Vagina (tissue), 2 donors: ENCODE results near the gene MIEN1. TPM values are rescaled to one million over a fixed set of nuclear protein-coding genes. Genes with fewer than 3 reads are reported as not detected.
"Not testable (repeated sequence)": the region's sequence is repeated elsewhere in the genome, so short reads cannot be mapped to it uniquely, and the experiment has no call there.

Experiments used
- DNase-seq, 2 donors: peaks; one replicate each; pipeline ENCODE4 v3.0.0-alpha.2; 2017; ENCODE audit errors: extremely low spot score in 2 of 2
- H3K27ac ChIP-seq: fragments of 200-600 bp; sonication (generic); one replicate; pipeline ENCODE4 v1.5.1; 2019
- H3K27me3 ChIP-seq: fragments of 200-600 bp; sonication (generic); one replicate; pipeline ENCODE4 v1.5.1; 2019
- H3K36me3 ChIP-seq, 2 donors: fragments of 200-600 bp; sonication (generic); one replicate each; pipeline ENCODE4 v1.5.1; 2017 to 2019
- H3K4me1 ChIP-seq: fragments of 200-600 bp; sonication (generic); one replicate; pipeline ENCODE4 v1.5.1; 2019
- H3K4me3 ChIP-seq, 2 donors: fragments of 200-600 bp; sonication (generic); 1 replicate in 1 of 2; 2 replicates in 1 of 2; pipeline ENCODE4 v1.5.1; 2016 to 2019
- H3K9me3 ChIP-seq: fragments of 200-600 bp; sonication (generic); one replicate; pipeline ENCODE4 v1.5.1; 2019
- POLR2A ChIP-seq, 2 donors: fragments of 450-650 bp; IDR thresholded peaks; one replicate each; pipeline ENCODE4 v1.6.1; 2017; ENCODE audit warnings: antibody characterized with exemption in 2 of 2, mild to moderate bottlenecking in 2 of 2, moderate library complexity in 2 of 2
- POLR2AphosphoS5 ChIP-seq, 2 donors: sonication (generic); formaldehyde crosslinking; IDR thresholded peaks; one replicate each; pipeline ENCODE4 v1.9.0; 2017; ENCODE audit warnings: antibody characterized with exemption in 2 of 2, mild to moderate bottlenecking in 2 of 2, low read depth in 1 of 2; ENCODE audit not compliant: insufficient read depth in 1 of 2
- intact Hi-C: fragments of 100-400 bp; cut with DNase I; formaldehyde crosslinking; loops from one replicate; pipeline ENCODE4 v1.15.1; 2023
- total RNA-seq: library from RNA; depleted of rRNA; stranded (reverse); fragments of >200 nt; gene quantifications from one replicate; pipeline ENCODE4 v1.2.3, GENCODE V29; 2016
- TF ChIP-seq, protein P1 (sequence below), 3 experiments: fragments of 450-650 bp in 2 of 3; fragments of 200-600 bp in 1 of 3; sonication (generic) in 1 of 3; IDR thresholded peaks; one replicate each; pipeline ENCODE4 v1.5.1; 2017 to 2019; ENCODE audit warnings: antibody characterized with exemption in 3 of 3, mild to moderate bottlenecking in 2 of 3, moderate library complexity in 2 of 3

The MIEN1 gene
- total RNA-seq, 1 donor from 2014 or later = 74.2 TPM

DNA sequence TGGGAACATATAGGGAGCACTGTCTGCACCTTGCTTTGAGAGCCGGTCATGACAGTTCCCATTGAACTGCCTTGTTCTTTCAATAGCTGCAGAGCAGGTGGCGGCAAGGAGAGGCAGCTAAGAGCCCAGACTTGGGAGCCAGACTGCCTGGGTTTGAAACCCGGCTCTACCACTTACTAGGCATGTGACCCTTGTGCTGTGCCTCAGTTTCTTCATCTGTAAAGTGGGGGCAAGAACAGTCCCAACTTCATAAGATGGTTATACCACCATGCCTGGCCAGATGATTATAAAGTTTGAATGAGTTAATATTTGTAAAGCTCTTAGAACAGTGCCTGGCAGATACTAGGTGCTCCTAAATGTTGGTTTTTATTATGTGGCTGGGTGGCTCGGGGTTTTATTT lies 16.1 kb downstream of the MIEN1 start:
- Histone ChIP-seq H3K9me3 (no peaks in the 10 kb centered on the region), H3K27me3 (no peaks in the 10 kb centered on the region), H3K4me1 (peaks cover 13% of the 10 kb centered on the region), H3K36me3 (peaks cover 0 to 65% of the 10 kb centered on the region in 2 donors), H3K4me3 (no peak overlapping the region), H3K27ac (no peak overlapping the region)
- intact Hi-C loops = no loop called here
- TF ChIP-seq, protein P1, sequence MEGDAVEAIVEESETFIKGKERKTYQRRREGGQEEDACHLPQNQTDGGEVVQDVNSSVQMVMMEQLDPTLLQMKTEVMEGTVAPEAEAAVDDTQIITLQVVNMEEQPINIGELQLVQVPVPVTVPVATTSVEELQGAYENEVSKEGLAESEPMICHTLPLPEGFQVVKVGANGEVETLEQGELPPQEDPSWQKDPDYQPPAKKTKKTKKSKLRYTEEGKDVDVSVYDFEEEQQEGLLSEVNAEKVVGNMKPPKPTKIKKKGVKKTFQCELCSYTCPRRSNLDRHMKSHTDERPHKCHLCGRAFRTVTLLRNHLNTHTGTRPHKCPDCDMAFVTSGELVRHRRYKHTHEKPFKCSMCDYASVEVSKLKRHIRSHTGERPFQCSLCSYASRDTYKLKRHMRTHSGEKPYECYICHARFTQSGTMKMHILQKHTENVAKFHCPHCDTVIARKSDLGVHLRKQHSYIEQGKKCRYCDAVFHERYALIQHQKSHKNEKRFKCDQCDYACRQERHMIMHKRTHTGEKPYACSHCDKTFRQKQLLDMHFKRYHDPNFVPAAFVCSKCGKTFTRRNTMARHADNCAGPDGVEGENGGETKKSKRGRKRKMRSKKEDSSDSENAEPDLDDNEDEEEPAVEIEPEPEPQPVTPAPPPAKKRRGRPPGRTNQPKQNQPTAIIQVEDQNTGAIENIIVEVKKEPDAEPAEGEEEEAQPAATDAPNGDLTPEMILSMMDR (IDR thresholded peaks at IDR 0.05) = no peak
- TF ChIP-seq POLR2A (IDR thresholded peaks at IDR 0.05) (no peak), POLR2AphosphoS5 (IDR thresholded peaks at IDR 0.05; ENCODE audit: insufficient read depth in 1 of 2, low read depth in 1 of 2) (no peak)
- DNase-seq = no peak

DNA sequence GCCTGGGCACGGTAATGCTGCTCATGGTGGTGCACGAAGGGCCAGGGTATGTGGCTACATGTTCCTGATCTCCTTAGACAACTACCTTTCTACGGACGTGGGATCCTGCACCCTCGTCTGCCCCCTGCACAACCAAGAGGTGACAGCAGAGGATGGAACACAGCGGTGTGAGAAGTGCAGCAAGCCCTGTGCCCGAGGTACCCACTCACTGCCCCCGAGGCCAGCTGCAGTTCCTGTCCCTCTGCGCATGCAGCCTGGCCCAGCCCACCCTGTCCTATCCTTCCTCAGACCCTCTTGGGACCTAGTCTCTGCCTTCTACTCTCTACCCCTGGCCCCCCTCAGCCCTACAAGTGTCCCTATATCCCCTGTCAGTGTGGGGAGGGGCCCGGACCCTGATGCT lies 18.5 kb downstream of the MIEN1 start:
- TF ChIP-seq POLR2AphosphoS5 (IDR thresholded peaks at IDR 0.05; ENCODE audit: insufficient read depth in 1 of 2, low read depth in 1 of 2) (no peak), POLR2A (IDR thresholded peaks at IDR 0.05) (no peak)
- TF ChIP-seq, protein P1 (IDR thresholded peaks at IDR 0.05) = no peak

DNA sequence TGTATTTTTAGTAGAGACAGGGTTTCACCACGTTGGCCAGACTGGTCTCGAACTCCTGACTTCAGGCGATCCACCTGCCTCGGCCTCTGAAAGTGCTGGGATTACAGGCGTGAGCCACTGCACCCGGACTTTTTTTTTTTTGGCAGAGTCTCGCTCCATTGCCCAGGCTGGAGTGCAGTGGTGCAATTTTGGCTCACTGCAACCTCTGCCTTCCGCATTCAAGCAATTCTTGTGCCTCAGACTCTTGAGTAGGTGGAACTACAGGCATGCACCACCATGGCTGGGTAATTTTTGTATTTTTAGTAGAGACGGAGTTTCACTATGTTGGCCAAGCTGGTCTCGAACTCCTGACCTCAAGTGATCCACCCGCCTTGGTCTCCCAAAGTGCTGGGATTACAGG lies 19.3 kb downstream of the MIEN1 start:
- H3K4me3 ChIP-seq, H3K9me3 ChIP-seq, H3K27ac ChIP-seq, DNase-seq, intact Hi-C loops, H3K27me3 ChIP-seq: not testable (repeated sequence)
- Histone ChIP-seq H3K4me1 (peaks cover 24% of the 10 kb centered on the region), H3K36me3 (peaks cover 0 to 70% of the 10 kb centered on the region in 2 donors)

More for the DNA sequence above, 18.5 kb downstream of the MIEN1 start:
- Histone ChIP-seq H3K4me1 (peaks cover 21% of the 10 kb centered on the region), H3K4me3 (no peak overlapping the region), H3K27me3 (no peaks in the 10 kb centered on the region), H3K36me3 (peaks cover 0 to 75% of the 10 kb centered on the region in 2 donors), H3K27ac (no peak overlapping the region), H3K9me3 (no peaks in the 10 kb centered on the region)
- intact Hi-C loops = no loop called here
- no peak for DNase-seq

DNA sequence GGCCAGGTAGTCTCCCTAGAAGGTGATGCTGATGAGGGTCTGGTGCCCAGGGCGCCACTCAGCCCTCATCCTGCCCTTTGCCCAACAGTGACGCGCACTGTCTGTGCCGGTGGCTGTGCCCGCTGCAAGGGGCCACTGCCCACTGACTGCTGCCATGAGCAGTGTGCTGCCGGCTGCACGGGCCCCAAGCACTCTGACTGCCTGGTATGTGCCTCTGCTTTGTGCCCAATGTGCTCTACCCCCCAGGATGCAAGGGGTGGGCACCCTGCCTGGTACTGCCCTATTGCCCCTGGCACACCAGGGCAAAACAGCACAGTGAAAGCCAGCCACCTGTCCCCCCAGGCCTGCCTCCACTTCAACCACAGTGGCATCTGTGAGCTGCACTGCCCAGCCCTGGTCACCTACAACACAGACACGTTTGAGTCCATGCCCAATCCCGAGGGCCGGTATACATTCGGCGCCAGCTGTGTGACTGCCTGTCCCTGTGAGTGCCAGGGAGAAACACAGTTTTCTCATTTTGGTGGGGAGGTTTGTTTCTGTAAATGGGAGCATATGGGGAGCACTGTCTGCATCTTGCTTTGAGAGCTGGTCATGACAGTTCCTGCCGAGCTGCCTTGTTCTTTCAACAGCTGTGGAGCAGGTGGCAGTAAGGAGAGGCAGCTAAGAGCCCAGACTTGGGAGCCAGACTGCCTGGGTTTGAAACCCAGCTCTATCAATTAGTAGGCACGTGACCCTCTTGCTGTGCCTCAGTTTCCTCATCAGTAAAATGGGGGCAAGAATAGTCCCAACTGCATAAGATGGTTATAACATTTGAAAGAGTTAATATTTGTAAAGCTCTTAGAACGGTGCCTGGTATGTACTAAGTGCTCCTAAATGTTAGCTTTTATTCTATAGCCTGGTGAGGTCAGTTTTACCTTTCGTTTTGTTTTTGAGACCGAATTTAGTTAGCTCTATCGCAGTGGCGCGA lies 20.1 kb downstream of the MIEN1 start:
- peaks cover 24% of the 10 kb centered on the region for H3K4me1 ChIP-seq
- intact Hi-C loops = no loop called here
- H3K27ac ChIP-seq = no peak overlapping the region
- no peaks in the 10 kb centered on the region for H3K27me3 ChIP-seq
- peaks cover 0 to 62% of the 10 kb centered on the region in 2 donors for H3K36me3 ChIP-seq
- DNase-seq = no peak
- no peaks in the 10 kb centered on the region for H3K9me3 ChIP-seq
- H3K4me3 ChIP-seq = no peak overlapping the region
- TF ChIP-seq POLR2AphosphoS5 (IDR thresholded peaks at IDR 0.05; ENCODE audit: insufficient read depth in 1 of 2, low read depth in 1 of 2) (no peak), POLR2A (IDR thresholded peaks at IDR 0.05) (no peak)
- TF ChIP-seq, protein P1 (IDR thresholded peaks at IDR 0.05) = no peak

DNA sequence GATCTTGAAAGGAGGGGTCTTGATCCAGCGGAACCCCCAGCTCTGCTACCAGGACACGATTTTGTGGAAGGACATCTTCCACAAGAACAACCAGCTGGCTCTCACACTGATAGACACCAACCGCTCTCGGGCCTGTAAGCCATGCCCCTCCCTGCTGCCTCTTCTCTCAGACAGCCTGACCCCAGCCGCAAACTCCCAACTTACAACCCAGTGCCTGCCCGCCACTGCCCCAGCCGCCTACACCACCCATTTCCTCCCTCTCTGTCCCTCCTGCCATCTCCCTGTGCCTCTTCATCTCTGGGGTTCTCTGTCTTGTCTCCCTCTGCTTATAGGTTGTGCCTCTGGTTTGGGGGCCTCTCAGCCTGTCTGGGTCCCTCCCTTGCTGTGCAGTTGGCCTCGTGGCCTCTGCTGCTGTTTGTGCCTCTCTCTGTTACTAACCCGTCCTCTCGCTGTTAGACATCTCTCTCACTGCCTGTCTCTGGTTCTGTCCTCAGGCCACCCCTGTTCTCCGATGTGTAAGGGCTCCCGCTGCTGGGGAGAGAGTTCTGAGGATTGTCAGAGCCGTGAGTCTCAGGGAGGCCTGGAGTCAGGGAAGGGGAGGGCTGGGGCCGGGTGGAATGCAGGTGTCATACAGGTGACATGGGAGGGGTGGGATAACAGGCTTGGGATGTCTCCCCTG lies 20.9 kb downstream of the MIEN1 start:
- Histone ChIP-seq H3K4me3 (no peak overlapping the region), H3K36me3 (peaks cover 0 to 56% of the 10 kb centered on the region in 2 donors), H3K27ac (no peak overlapping the region), H3K9me3 (no peaks in the 10 kb centered on the region), H3K27me3 (no peaks in the 10 kb centered on the region), H3K4me1 (peaks cover 32% of the 10 kb centered on the region)
- intact Hi-C loops = no loop called here
- TF ChIP-seq POLR2AphosphoS5 (IDR thresholded peaks at IDR 0.05; ENCODE audit: insufficient read depth in 1 of 2, low read depth in 1 of 2) (no peak), POLR2A (IDR thresholded peaks at IDR 0.05) (no peak)
- TF ChIP-seq, protein P1 (IDR thresholded peaks at IDR 0.05) = no peak
- no peak for DNase-seq
